Embryonic facial prominence (tissue), 1 donor: Measurements from ENCODE around the gene TMEM9.

Experiments
- DNase-seq: peaks from one replicate; pipeline ENCODE4 v3.0.0-alpha.2; 2016; ENCODE audit errors: extremely low spot score

The TMEM9 gene

GRCh38 chr1:201154389-201155165 is at the start of gene TMEM9:
Gene TMEM9 (minus strand): TSS chr1:201154474. CDS start chr1:201153923, 551 bp downstream.
- peak; percentile 95 for DNase-seq

GRCh38 chr1:201198598-201198997 is 44.3 kb upstream of the TMEM9 start:
- DNase-seq, result no peak

GRCh38 chr1:201194046-201194445 is 39.8 kb upstream of the TMEM9 start:
- DNase-seq, result no peak

- DNase-seq, result no peak
Observed at GRCh38 chr1:201192261-201192788, 38.1 kb upstream of the TMEM9 start.

GRCh38 chr1:201191653-201192260 is 37.5 kb upstream of the TMEM9 start:
- no peak for DNase-seq

GRCh38 chr1:201190624-201191051 is 36.4 kb upstream of the TMEM9 start, which contains the start of gene IGFN1:
Gene IGFN1 (plus strand): TSS chr1:201190824. CDS start chr1:201193294, 2,470 bp downstream.
- no peak for DNase-seq

GRCh38 chr1:201190005-201190404 is 35.7 kb upstream of the TMEM9 start:
- no peak for DNase-seq

- no peak for DNase-seq
Observed at GRCh38 chr1:201189085-201189484, 34.8 kb upstream of the TMEM9 start.

- no peak for DNase-seq
Observed at GRCh38 chr1:201186192-201186591, 31.9 kb upstream of the TMEM9 start.

- DNase-seq, result no peak
Observed at GRCh38 chr1:201185527-201186128, 31.4 kb upstream of the TMEM9 start.

GRCh38 chr1:201185123-201185453 is 30.8 kb upstream of the TMEM9 start:
- DNase-seq, result no peak

- DNase-seq, result peak; percentile 29
Observed at GRCh38 chr1:201184307-201185122, 30.2 kb upstream of the TMEM9 start.

GRCh38 chr1:201183753-201184152 is 29.5 kb upstream of the TMEM9 start:
- DNase-seq, result no peak

- no peak for DNase-seq
Observed at GRCh38 chr1:201183209-201183608, 28.9 kb upstream of the TMEM9 start.

GRCh38 chr1:201181726-201182125 is 27.5 kb upstream of the TMEM9 start:
- DNase-seq, result no peak

GRCh38 chr1:201181323-201181722 is 27.0 kb upstream of the TMEM9 start:
- DNase-seq, result no peak

- DNase-seq, result no peak
Observed at GRCh38 chr1:201180901-201181300, 26.6 kb upstream of the TMEM9 start.

GRCh38 chr1:201180141-201180540 is 25.9 kb upstream of the TMEM9 start:
- no peak for DNase-seq

- no peak for DNase-seq
Observed at GRCh38 chr1:201178718-201179117, 24.4 kb upstream of the TMEM9 start.

GRCh38 chr1:201176940-201177339 is 22.7 kb upstream of the TMEM9 start:
- no peak for DNase-seq

- DNase-seq, result no peak
Observed at GRCh38 chr1:201175820-201176500, 21.7 kb upstream of the TMEM9 start.
